Endothelial cell of umbilical vein (primary cell): ENCODE data around the gene TJP1. TPM values are rescaled to one million over a fixed set of nuclear protein-coding genes. Genes with fewer than 3 reads are reported as not detected.

Experiments
- BruUV-seq: library from RNA; stranded (reverse); fragments of 400-500 nt; replicated peaks from 2 replicates; lab custom pipeline; 2021; lab: Mats Ljungman, UMichigan
- CTCF ChIA-PET: fragments of 300-600, 350-600 bp; sonication (Branson Sonifier 250); formaldehyde crosslinking; loops from one replicate; lab custom pipeline; 2021; ENCODE audit warnings: antibody characterized with exemption, inconsistent platforms; lab: Charles Lee
- POLR2A ChIA-PET: fragments of 300-600, 350-600 bp; sonication (Branson Sonifier 250); formaldehyde crosslinking; loops from one replicate; lab custom pipeline; 2021; ENCODE audit warnings: antibody characterized with exemption, inconsistent platforms; lab: Charles Lee
- DNase-seq: peaks from one replicate; pipeline ENCODE4 v3.0.0-alpha.2; 2011; ENCODE audit warnings: low read depth, low spot score
- FAIRE-seq: peaks from 2 replicates; lab custom pipeline; 2011; peaks lifted over from hg19 to GRCh38; lab: Jason Lieb, UNC
- H2AFZ ChIP-seq: 2 replicates; pipeline ENCODE4 v1.6.0; 2012; ENCODE audit warnings: low read depth, low read length, control low read depth, inconsistent platforms
- H3K27ac ChIP-seq: 2 replicates; pipeline ENCODE4 v1.5.1; 2011; ENCODE audit warnings: low read depth, mild to moderate bottlenecking, control low read depth, low read length, moderate library complexity; ENCODE audit not compliant: insufficient read depth
- H3K27me3 ChIP-seq, 2 experiments: 2 replicates each; pipeline versions ENCODE4 v1.6.0 to v1.6.1; 2011; ENCODE audit warnings: low read length in 2 of 2, mixed read lengths in 1 of 2; ENCODE audit not compliant: control insufficient read depth in 2 of 2, insufficient read depth in 2 of 2
- H3K36me3 ChIP-seq, 2 experiments: 2 replicates in 1 of 2; 3 replicates in 1 of 2; pipeline ENCODE4 v1.5.1; 2011; ENCODE audit warnings: low read length in 2 of 2, mild to moderate bottlenecking in 1 of 2, moderate library complexity in 1 of 2; ENCODE audit not compliant: control insufficient read depth in 2 of 2, insufficient read depth in 2 of 2; ENCODE audit errors: extremely low read depth in 1 of 2
- H3K4me1 ChIP-seq: 3 replicates; pipeline ENCODE4 v1.5.1; 2011; ENCODE audit warnings: mild to moderate bottlenecking, low read length; ENCODE audit not compliant: control insufficient read depth, insufficient read depth; ENCODE audit errors: extremely low read depth
- H3K4me2 ChIP-seq: 2 replicates; pipeline ENCODE4 v1.6.1; 2011; ENCODE audit warnings: low read length, control low read depth, mixed read lengths; ENCODE audit not compliant: insufficient read depth
- H3K4me3 ChIP-seq, 3 experiments: fragments of 200-600 bp in 1 of 3; sonication (generic), shearing (Covaris generic) in 1 of 3; replicated peaks in 1 of 3; 2 replicates each; pipeline ENCODE4 v1.5.1; 2011 to 2016; ENCODE audit warnings: control low read depth in 3 of 3, low read length in 3 of 3, mild to moderate bottlenecking in 2 of 3, inconsistent platforms in 1 of 3, low read depth in 1 of 3, moderate library complexity in 1 of 3; ENCODE audit not compliant: insufficient read depth in 1 of 3
- H3K79me2 ChIP-seq: 2 replicates; pipeline ENCODE4 v1.6.0; 2012; ENCODE audit warnings: low read length, inconsistent platforms; ENCODE audit not compliant: control insufficient read depth, insufficient read depth
- H3K9ac ChIP-seq: replicated peaks from 2 replicates; pipeline ENCODE3; 2011; ENCODE audit warnings: low read length, control low read depth; ENCODE audit not compliant: insufficient read depth; ENCODE audit errors: extremely low read depth
- H3K9me1 ChIP-seq: replicated peaks from 3 replicates; pipeline ENCODE4 v1.6.0; 2011; ENCODE audit warnings: mild to moderate bottlenecking, low read length; ENCODE audit not compliant: control insufficient read depth, insufficient read depth; ENCODE audit errors: extremely low read depth
- H3K9me3 ChIP-seq: replicated peaks from 2 replicates; pipeline ENCODE4 v1.5.1; 2012; ENCODE audit warnings: low read length, inconsistent platforms; ENCODE audit not compliant: control insufficient read depth, insufficient read depth
- H4K20me1 ChIP-seq: replicated peaks from 2 replicates; pipeline ENCODE3; 2011; ENCODE audit warnings: mild to moderate bottlenecking, low read length; ENCODE audit not compliant: control insufficient read depth, insufficient read depth; ENCODE audit errors: extremely low read depth
- EZH2 ChIP-seq: IDR thresholded peaks from 2 replicates; pipeline ENCODE4 v1.6.1; 2012; ENCODE audit warnings: borderline replicate concordance, low read depth, mild to moderate bottlenecking, moderate library complexity, low read length, inconsistent platforms; ENCODE audit not compliant: severe bottlenecking
- FOS ChIP-seq: IDR thresholded peaks from 2 replicates; pipeline ENCODE4 v1.6.1; 2011; ENCODE audit warnings: mild to moderate bottlenecking, low read length, moderate library complexity, borderline replicate concordance; ENCODE audit not compliant: insufficient read depth
- GATA2 ChIP-seq: IDR thresholded peaks from 2 replicates; pipeline ENCODE4 v1.7.0; 2011; ENCODE audit warnings: low read depth, mild to moderate bottlenecking, moderate library complexity, mixed read lengths, low read length; ENCODE audit not compliant: insufficient read length, insufficient read depth
- JUN ChIP-seq: IDR thresholded peaks from 2 replicates; pipeline ENCODE4 v1.6.1; 2011; ENCODE audit warnings: borderline replicate concordance, low read depth; ENCODE audit not compliant: insufficient read length, insufficient read depth
- MAX ChIP-seq: IDR thresholded peaks from 2 replicates; pipeline ENCODE4 v1.6.1; 2011; ENCODE audit not compliant: insufficient read depth, insufficient read length
- MYC ChIP-seq: IDR thresholded peaks from one replicate; pipeline ENCODE4 v1.6.1; 2011; ENCODE audit warnings: mild to moderate bottlenecking, low read depth, low read length
- POLR2A ChIP-seq: IDR thresholded peaks from 2 replicates; pipeline ENCODE4 v1.6.1; 2012; ENCODE audit warnings: low read depth, mild to moderate bottlenecking, control low read depth, low read length
- POLR2AphosphoS5 ChIP-seq: IDR thresholded peaks from 2 replicates; pipeline ENCODE4 v1.6.1; 2012; ENCODE audit warnings: low read depth, mild to moderate bottlenecking, control low read depth, low read length, moderate library complexity; ENCODE audit not compliant: insufficient read depth
- dilution Hi-C: fragments of 300-500 bp; cut with MboI; formaldehyde crosslinking; loops from one replicate; pipeline ENCODE4 v1.15.0; 2019; ENCODE audit warnings: low sequenced_read_pairs; ENCODE audit not compliant: extremely low pct_ligation_motif_present
- intact Hi-C: fragments of 100-400 bp; cut with micrococcal nuclease; formaldehyde crosslinking; loops from one replicate; pipeline ENCODE4 v1.10.0; 2022
- polyA plus RNA-seq, 4 experiments: library from polyadenylated mRNA; depleted of rRNA in 3 of 4; stranded (reverse) in 3 of 4; unstranded in 1 of 4; fragments of >200 nt; gene quantifications; 2 replicates each; pipeline versions ENCODE4 v1.2.1 to v1.2.3, GENCODE V29; 2011 to 2012; ENCODE audit warnings: missing spikeins in 1 of 4
- total RNA-seq: library from RNA; stranded (reverse); gene quantifications from 2 replicates; pipeline ENCODE4 v1.2.3, GENCODE V29; 2021
- TF ChIP-seq, protein P1 (sequence below), 2 donors: IDR thresholded peaks; 1 replicate in 1 of 2; 2 replicates in 1 of 2; pipeline ENCODE4 v1.5.1; 2011; ENCODE audit warnings: low read length in 2 of 2, mild to moderate bottlenecking in 2 of 2, moderate library complexity in 2 of 2, control low read depth in 1 of 2, inconsistent platforms in 1 of 2, low read depth in 1 of 2; ENCODE audit not compliant: insufficient read depth in 1 of 2; ENCODE audit errors: extremely low read depth in 1 of 2

Gene TJP1
- total and polyA plus RNA-seq, 2 donors (not counting 3 experiments of a cell fraction or from before 2014, with no cell fraction given) = 45.6 to 128 TPM

- Histone ChIP-seq H2AFZ (no peak overlapping the region), H3K36me3 (no peaks in the 10 kb centered on the region), H3K27ac (no peak overlapping the region), H3K9me1 (no peaks in the 10 kb centered on the region), H4K20me1 (no peaks in the 10 kb centered on the region), H3K4me2 (no peak overlapping the region), H3K4me3 (no peak overlapping the region), H3K9me3 (no peaks in the 10 kb centered on the region), H3K27me3 (no peaks in the 10 kb centered on the region), H3K4me1 (peaks cover 15% of the 10 kb centered on the region), H3K9ac (no peak overlapping the region), H3K79me2 (no peaks in the 10 kb centered on the region)
- BruUV-seq = no TSS peak
- intact Hi-C loops = no loop called here
- FAIRE-seq (no peak), DNase-seq (no peak)
- dilution Hi-C loops = no loop called here
- TF ChIP-seq MAX = no peak
- TF ChIP-seq FOS = no peak
- no peak for TF ChIP-seq GATA2
- CTCF ChIA-PET = interaction anchor here (0.7 kb wide), 1 partner anchor 92 kb away, joined by 3 read pairs; no protein-coding TSS in a partner anchor
- POLR2A ChIA-PET = no interaction called here
Measured at GRCh38 chr15:29689287-29689986, 132.8 kb downstream of the TJP1 start.

DNA sequence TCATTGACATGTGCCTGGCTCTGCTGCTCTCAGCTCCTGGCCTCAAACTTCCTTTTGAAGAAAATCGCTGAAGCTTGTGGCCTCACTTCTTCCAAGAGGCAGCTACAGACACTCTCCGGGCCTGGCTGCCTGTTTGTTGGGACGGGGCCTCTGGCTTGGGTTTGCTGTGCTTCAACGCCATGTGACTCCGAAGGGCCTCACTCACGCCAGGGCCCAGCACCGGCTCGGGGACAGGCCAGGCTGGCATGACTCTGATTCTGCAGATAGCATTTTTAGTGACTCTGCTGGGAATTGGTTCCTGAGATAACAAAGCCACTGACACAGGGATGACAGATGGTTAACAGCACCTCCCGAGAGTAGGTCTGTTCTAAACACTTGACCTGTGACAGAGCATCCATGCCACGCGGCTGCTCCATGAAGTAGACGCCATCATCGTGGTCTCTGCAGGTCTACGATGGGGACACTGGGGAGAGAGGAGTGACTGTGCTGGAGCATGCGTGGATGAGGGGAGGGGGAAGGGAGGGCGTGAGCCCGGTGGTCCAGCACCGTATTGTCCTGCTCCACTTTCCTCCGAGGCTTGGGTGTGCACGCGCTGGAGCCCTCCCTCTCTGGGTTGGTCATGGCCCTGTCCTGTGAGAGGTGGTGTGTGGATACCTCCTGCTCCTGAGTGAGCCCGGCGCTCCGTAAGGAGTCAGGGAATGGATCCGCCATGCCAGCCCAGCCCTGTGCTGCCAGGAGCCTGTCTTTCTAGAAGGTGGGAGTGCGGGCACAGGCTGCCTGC is 133.6 kb downstream of the TJP1 start:
- no peak for FAIRE-seq
- TF ChIP-seq GATA2 = no peak
- no peak for TF ChIP-seq MYC
- no peak for TF ChIP-seq MAX
- TF ChIP-seq, protein P1, sequence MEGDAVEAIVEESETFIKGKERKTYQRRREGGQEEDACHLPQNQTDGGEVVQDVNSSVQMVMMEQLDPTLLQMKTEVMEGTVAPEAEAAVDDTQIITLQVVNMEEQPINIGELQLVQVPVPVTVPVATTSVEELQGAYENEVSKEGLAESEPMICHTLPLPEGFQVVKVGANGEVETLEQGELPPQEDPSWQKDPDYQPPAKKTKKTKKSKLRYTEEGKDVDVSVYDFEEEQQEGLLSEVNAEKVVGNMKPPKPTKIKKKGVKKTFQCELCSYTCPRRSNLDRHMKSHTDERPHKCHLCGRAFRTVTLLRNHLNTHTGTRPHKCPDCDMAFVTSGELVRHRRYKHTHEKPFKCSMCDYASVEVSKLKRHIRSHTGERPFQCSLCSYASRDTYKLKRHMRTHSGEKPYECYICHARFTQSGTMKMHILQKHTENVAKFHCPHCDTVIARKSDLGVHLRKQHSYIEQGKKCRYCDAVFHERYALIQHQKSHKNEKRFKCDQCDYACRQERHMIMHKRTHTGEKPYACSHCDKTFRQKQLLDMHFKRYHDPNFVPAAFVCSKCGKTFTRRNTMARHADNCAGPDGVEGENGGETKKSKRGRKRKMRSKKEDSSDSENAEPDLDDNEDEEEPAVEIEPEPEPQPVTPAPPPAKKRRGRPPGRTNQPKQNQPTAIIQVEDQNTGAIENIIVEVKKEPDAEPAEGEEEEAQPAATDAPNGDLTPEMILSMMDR (IDR thresholded peaks at IDR 0.05; ENCODE audit: extremely low read depth in 1 of 2, insufficient read depth in 1 of 2, low read depth in 1 of 2, low read length in 2 of 2) = no peak
- no peak for TF ChIP-seq POLR2A
- no peak for TF ChIP-seq EZH2
- TF ChIP-seq JUN = no peak
- no peak for TF ChIP-seq FOS
- no peak for TF ChIP-seq POLR2AphosphoS5

More for the DNA sequence above, 133.6 kb downstream of the TJP1 start:
- BruUV-seq = no TSS peak
- Histone ChIP-seq H3K27ac (no peak overlapping the region), H3K4me3 (no peak overlapping the region), H3K9me1 (no peaks in the 10 kb centered on the region), H3K4me2 (no peak overlapping the region), H3K27me3 (no peaks in the 10 kb centered on the region), H2AFZ (no peak overlapping the region), H4K20me1 (no peaks in the 10 kb centered on the region), H3K79me2 (no peaks in the 10 kb centered on the region), H3K36me3 (no peaks in the 10 kb centered on the region), H3K9me3 (no peaks in the 10 kb centered on the region), H3K4me1 (peaks cover 15% of the 10 kb centered on the region), H3K9ac (no peak overlapping the region)
- intact Hi-C loops = no loop called here
- ChIA-PET POLR2A (no interaction called here), CTCF (interaction anchor here (1.0 kb wide), 2 partner anchors 59 to 237 kb away, joined by 3 read pairs; no protein-coding TSS in a partner anchor)
- DNase-seq = no peak
- dilution Hi-C loops = no loop called here
